OCI-LY1 (cell line): ENCODE measurements around the gene TEP1.

ENCODE experiments used
- H2AFZ ChIP-seq: fragments of 200-600 bp; sonication (generic), shearing (Covaris generic); 2 replicates; pipeline ENCODE4 v1.6.0; 2014; ENCODE audit warnings: antibody characterized with exemption, mild to moderate bottlenecking, low read length
- H3F3A ChIP-seq: fragments of 200-600 bp; sonication (generic), shearing (Covaris generic); 2 replicates; pipeline ENCODE4 v1.6.0; 2014; ENCODE audit warnings: mild to moderate bottlenecking, antibody characterized with exemption, low read length, moderate library complexity; ENCODE audit not compliant: insufficient read depth
- H3K27ac ChIP-seq: fragments of 200-600 bp; sonication (generic); 2 replicates; pipeline ENCODE4 v1.5.1; 2014; ENCODE audit warnings: low read length, mixed run types, mild to moderate bottlenecking, low read depth; ENCODE audit not compliant: poor library complexity, severe bottlenecking
- H3K27me3 ChIP-seq: fragments of 200-600 bp; sonication (generic); 2 replicates; pipeline ENCODE4 v1.6.0; 2014; ENCODE audit warnings: antibody characterized with exemption, mild to moderate bottlenecking, low read length, moderate library complexity; ENCODE audit not compliant: insufficient read depth
- H3K36me3 ChIP-seq: fragments of 200-600 bp; sonication (generic); 2 replicates; pipeline ENCODE4 v1.6.1; 2014; ENCODE audit warnings: mild to moderate bottlenecking, antibody characterized with exemption, low read length, moderate library complexity, mixed read lengths; ENCODE audit not compliant: insufficient read depth
- H3K4me1 ChIP-seq: fragments of 200-600 bp; sonication (generic); 2 replicates; pipeline ENCODE4 v1.5.1; 2014; ENCODE audit warnings: mild to moderate bottlenecking, low read length, moderate library complexity; ENCODE audit not compliant: insufficient read depth, severe bottlenecking
- H3K4me2 ChIP-seq: fragments of 200-600 bp; sonication (generic), shearing (Covaris generic); 2 replicates; pipeline ENCODE4 v1.6.1; 2014; ENCODE audit warnings: low read length
- H3K4me3 ChIP-seq: fragments of 200-600 bp; sonication (generic); 2 replicates; pipeline ENCODE4 v1.5.1; 2014; ENCODE audit warnings: low read length, low read depth, mild to moderate bottlenecking, mixed read lengths; ENCODE audit not compliant: poor library complexity, severe bottlenecking
- H3K79me2 ChIP-seq: fragments of 200-600 bp; shearing (Covaris generic); 2 replicates; pipeline ENCODE4 v1.6.1; 2016; ENCODE audit warnings: mixed run types, low read length, mixed read lengths; ENCODE audit not compliant: insufficient read depth
- H3K9ac ChIP-seq: fragments of 200-600 bp; sonication (generic), shearing (Covaris generic); 2 replicates; pipeline ENCODE4 v1.6.1; 2014; ENCODE audit warnings: mild to moderate bottlenecking, low read length, mixed read lengths
- H3K9me2 ChIP-seq: fragments of 200-600 bp; sonication (generic), shearing (Covaris generic); 2 replicates; pipeline ENCODE4 v1.6.1; 2014; ENCODE audit warnings: low read depth, mild to moderate bottlenecking, low read length, mixed read lengths
- H3K9me3 ChIP-seq: fragments of 200-600 bp; shearing (Covaris generic); 2 replicates; pipeline ENCODE4 v1.6.1; 2014; ENCODE audit warnings: low read length, mixed read lengths
- H4K20me1 ChIP-seq: fragments of 200-600 bp; sonication (generic), shearing (Covaris generic); 2 replicates; pipeline ENCODE4 v1.6.0; 2016; ENCODE audit warnings: mild to moderate bottlenecking, low read length; ENCODE audit not compliant: insufficient read depth
- CTCF ChIP-seq: fragments of 200-600 bp; sonication (generic), shearing (Covaris generic); IDR thresholded peaks from 2 replicates; pipeline ENCODE4 v1.5.1; 2017; ENCODE audit warnings: mild to moderate bottlenecking, antibody characterized with exemption, low read length, moderate library complexity, mixed read lengths
- EZH2 ChIP-seq: fragments of 200-600 bp; sonication (generic), shearing (Covaris generic); IDR thresholded peaks from 2 replicates; pipeline ENCODE4 v1.8.0; 2017; ENCODE audit warnings: borderline replicate concordance, mixed run types, mild to moderate bottlenecking, antibody characterized with exemption, low read length, moderate library complexity, mixed read lengths

TEP1 gene

GRCh38 chr14:20332431-20332787 lies 80.9 kb downstream of the TEP1 start:
- Histone ChIP-seq H3K4me2 (peak overlapping the region; percentile 84), H3K27ac (peak overlapping the region; percentile 47), H3K4me3 (peak overlapping the region; percentile 95), H3K4me1 (peaks cover 26% of the 10 kb centered on the region), H3K9me2 (no peaks in the 10 kb centered on the region), H4K20me1 (no peaks in the 10 kb centered on the region), H3K9me3 (no peaks in the 10 kb centered on the region), H3K9ac (peak overlapping the region; percentile 88), H2AFZ (no peak overlapping the region), H3K27me3 (no peaks in the 10 kb centered on the region), H3K79me2 (peaks cover 30% of the 10 kb centered on the region), H3K36me3 (peaks cover 3% of the 10 kb centered on the region; the same call in 1 of the 2 replicates), H3F3A (peaks cover 7% of the 10 kb centered on the region; the same call in 1 of the 2 replicates)
- TF ChIP-seq EZH2 (no peak), CTCF (no peak)

- Histone ChIP-seq H4K20me1 (no peaks in the 10 kb centered on the region), H3K9me3 (no peaks in the 10 kb centered on the region), H3K36me3 (peaks cover 12% of the 10 kb centered on the region), H3K4me3 (peak overlapping the region; percentile 27), H3K27ac (no peak overlapping the region), H2AFZ (no peak overlapping the region), H3K9ac (0 out of 2 replicates have a peak overlapping the region, but pooled peaks have one; percentile 9), H3K79me2 (peaks cover 30% of the 10 kb centered on the region), H3K4me2 (peak overlapping the region; percentile 42), H3K4me1 (peaks cover 27% of the 10 kb centered on the region), H3K27me3 (no peaks in the 10 kb centered on the region), H3K9me2 (no peaks in the 10 kb centered on the region), H3F3A (peaks cover 7% of the 10 kb centered on the region; the same call in 1 of the 2 replicates)
- no peak for TF ChIP-seq CTCF
- TF ChIP-seq EZH2: no peak
Measured at GRCh38 chr14:20331053-20331613, 82.2 kb downstream of the TEP1 start.

DNA sequence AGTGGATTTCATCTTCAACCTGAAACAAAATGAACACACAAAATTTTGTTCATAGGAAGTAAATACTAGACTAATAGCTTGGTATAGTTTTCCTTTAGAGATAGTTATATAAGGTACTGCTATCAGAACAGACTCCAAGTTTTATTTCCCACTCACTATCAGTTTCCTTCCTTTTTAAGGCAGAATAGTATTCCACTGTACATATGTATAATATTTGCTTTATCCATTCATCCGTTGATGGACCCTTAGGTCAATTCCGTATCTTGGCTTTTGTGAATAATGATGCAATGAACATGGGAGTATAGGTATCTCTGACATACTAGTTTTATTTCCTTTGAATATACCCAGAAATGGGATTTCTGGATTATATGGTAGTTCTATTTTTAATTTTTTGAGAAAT lies 83.9 kb downstream of the TEP1 start:
- Histone ChIP-seq H3K9me3 (no peaks in the 10 kb centered on the region), H3K79me2 (peaks cover 30% of the 10 kb centered on the region), H4K20me1 (no peaks in the 10 kb centered on the region), H3K9ac (no peak overlapping the region), H3K36me3 (peaks cover 25% of the 10 kb centered on the region), H3K27ac (no peak overlapping the region), H3K4me1 (peaks cover 27% of the 10 kb centered on the region), H3K4me3 (no peak overlapping the region), H3K9me2 (no peaks in the 10 kb centered on the region), H3K27me3 (no peaks in the 10 kb centered on the region), H3F3A (peaks cover 7% of the 10 kb centered on the region; the same call in 1 of the 2 replicates), H2AFZ (no peak overlapping the region), H3K4me2 (no peak overlapping the region)
- no peak for TF ChIP-seq CTCF
- TF ChIP-seq EZH2: no peak
